Endothelial cell of umbilical vein (primary cell): ENCODE results near the gene CUBN. TPM values are rescaled to one million over a fixed set of nuclear protein-coding genes. Genes with fewer than 3 reads are reported as not detected.

Source experiments
- BruUV-seq: library from RNA; stranded (reverse); fragments of 400-500 nt; replicated peaks from 2 replicates; lab custom pipeline; 2021; lab: Mats Ljungman, UMichigan
- CTCF ChIA-PET: fragments of 300-600, 350-600 bp; sonication (Branson Sonifier 250); formaldehyde crosslinking; loops from one replicate; lab custom pipeline; 2021; ENCODE audit warnings: antibody characterized with exemption, inconsistent platforms; lab: Charles Lee
- POLR2A ChIA-PET: fragments of 300-600, 350-600 bp; sonication (Branson Sonifier 250); formaldehyde crosslinking; loops from one replicate; lab custom pipeline; 2021; ENCODE audit warnings: antibody characterized with exemption, inconsistent platforms; lab: Charles Lee
- DNase-seq: peaks from one replicate; pipeline ENCODE4 v3.0.0-alpha.2; 2011; ENCODE audit warnings: low read depth, low spot score
- FAIRE-seq: peaks from 2 replicates; lab custom pipeline; 2011; peaks lifted over from hg19 to GRCh38; lab: Jason Lieb, UNC
- H2AFZ ChIP-seq: 2 replicates; pipeline ENCODE4 v1.6.0; 2012; ENCODE audit warnings: low read depth, low read length, control low read depth, inconsistent platforms
- H3K27ac ChIP-seq: 2 replicates; pipeline ENCODE4 v1.5.1; 2011; ENCODE audit warnings: low read depth, mild to moderate bottlenecking, control low read depth, low read length, moderate library complexity; ENCODE audit not compliant: insufficient read depth
- H3K27me3 ChIP-seq, 2 experiments: 2 replicates each; pipeline versions ENCODE4 v1.6.0 to v1.6.1; 2011; ENCODE audit warnings: low read length in 2 of 2, mixed read lengths in 1 of 2; ENCODE audit not compliant: control insufficient read depth in 2 of 2, insufficient read depth in 2 of 2
- H3K36me3 ChIP-seq, 2 experiments: 2 replicates in 1 of 2; 3 replicates in 1 of 2; pipeline ENCODE4 v1.5.1; 2011; ENCODE audit warnings: low read length in 2 of 2, mild to moderate bottlenecking in 1 of 2, moderate library complexity in 1 of 2; ENCODE audit not compliant: control insufficient read depth in 2 of 2, insufficient read depth in 2 of 2; ENCODE audit errors: extremely low read depth in 1 of 2
- H3K4me1 ChIP-seq: 3 replicates; pipeline ENCODE4 v1.5.1; 2011; ENCODE audit warnings: mild to moderate bottlenecking, low read length; ENCODE audit not compliant: control insufficient read depth, insufficient read depth; ENCODE audit errors: extremely low read depth
- H3K4me2 ChIP-seq: 2 replicates; pipeline ENCODE4 v1.6.1; 2011; ENCODE audit warnings: low read length, control low read depth, mixed read lengths; ENCODE audit not compliant: insufficient read depth
- H3K4me3 ChIP-seq, 3 experiments: fragments of 200-600 bp in 1 of 3; sonication (generic), shearing (Covaris generic) in 1 of 3; replicated peaks in 1 of 3; 2 replicates each; pipeline ENCODE4 v1.5.1; 2011 to 2016; ENCODE audit warnings: control low read depth in 3 of 3, low read length in 3 of 3, mild to moderate bottlenecking in 2 of 3, inconsistent platforms in 1 of 3, low read depth in 1 of 3, moderate library complexity in 1 of 3; ENCODE audit not compliant: insufficient read depth in 1 of 3
- H3K79me2 ChIP-seq: 2 replicates; pipeline ENCODE4 v1.6.0; 2012; ENCODE audit warnings: low read length, inconsistent platforms; ENCODE audit not compliant: control insufficient read depth, insufficient read depth
- H3K9ac ChIP-seq: replicated peaks from 2 replicates; pipeline ENCODE3; 2011; ENCODE audit warnings: low read length, control low read depth; ENCODE audit not compliant: insufficient read depth; ENCODE audit errors: extremely low read depth
- H3K9me1 ChIP-seq: replicated peaks from 3 replicates; pipeline ENCODE4 v1.6.0; 2011; ENCODE audit warnings: mild to moderate bottlenecking, low read length; ENCODE audit not compliant: control insufficient read depth, insufficient read depth; ENCODE audit errors: extremely low read depth
- H3K9me3 ChIP-seq: replicated peaks from 2 replicates; pipeline ENCODE4 v1.5.1; 2012; ENCODE audit warnings: low read length, inconsistent platforms; ENCODE audit not compliant: control insufficient read depth, insufficient read depth
- H4K20me1 ChIP-seq: replicated peaks from 2 replicates; pipeline ENCODE3; 2011; ENCODE audit warnings: mild to moderate bottlenecking, low read length; ENCODE audit not compliant: control insufficient read depth, insufficient read depth; ENCODE audit errors: extremely low read depth
- EZH2 ChIP-seq: IDR thresholded peaks from 2 replicates; pipeline ENCODE4 v1.6.1; 2012; ENCODE audit warnings: borderline replicate concordance, low read depth, mild to moderate bottlenecking, moderate library complexity, low read length, inconsistent platforms; ENCODE audit not compliant: severe bottlenecking
- FOS ChIP-seq: IDR thresholded peaks from 2 replicates; pipeline ENCODE4 v1.6.1; 2011; ENCODE audit warnings: mild to moderate bottlenecking, low read length, moderate library complexity, borderline replicate concordance; ENCODE audit not compliant: insufficient read depth
- GATA2 ChIP-seq: IDR thresholded peaks from 2 replicates; pipeline ENCODE4 v1.7.0; 2011; ENCODE audit warnings: low read depth, mild to moderate bottlenecking, moderate library complexity, mixed read lengths, low read length; ENCODE audit not compliant: insufficient read length, insufficient read depth
- JUN ChIP-seq: IDR thresholded peaks from 2 replicates; pipeline ENCODE4 v1.6.1; 2011; ENCODE audit warnings: borderline replicate concordance, low read depth; ENCODE audit not compliant: insufficient read length, insufficient read depth
- MAX ChIP-seq: IDR thresholded peaks from 2 replicates; pipeline ENCODE4 v1.6.1; 2011; ENCODE audit not compliant: insufficient read depth, insufficient read length
- MYC ChIP-seq: IDR thresholded peaks from one replicate; pipeline ENCODE4 v1.6.1; 2011; ENCODE audit warnings: mild to moderate bottlenecking, low read depth, low read length
- POLR2A ChIP-seq: IDR thresholded peaks from 2 replicates; pipeline ENCODE4 v1.6.1; 2012; ENCODE audit warnings: low read depth, mild to moderate bottlenecking, control low read depth, low read length
- POLR2AphosphoS5 ChIP-seq: IDR thresholded peaks from 2 replicates; pipeline ENCODE4 v1.6.1; 2012; ENCODE audit warnings: low read depth, mild to moderate bottlenecking, control low read depth, low read length, moderate library complexity; ENCODE audit not compliant: insufficient read depth
- dilution Hi-C: fragments of 300-500 bp; cut with MboI; formaldehyde crosslinking; loops from one replicate; pipeline ENCODE4 v1.15.0; 2019; ENCODE audit warnings: low sequenced_read_pairs; ENCODE audit not compliant: extremely low pct_ligation_motif_present
- intact Hi-C: fragments of 100-400 bp; cut with micrococcal nuclease; formaldehyde crosslinking; loops from one replicate; pipeline ENCODE4 v1.10.0; 2022
- polyA plus RNA-seq, 4 experiments: library from polyadenylated mRNA; depleted of rRNA in 3 of 4; stranded (reverse) in 3 of 4; unstranded in 1 of 4; fragments of >200 nt; gene quantifications; 2 replicates each; pipeline versions ENCODE4 v1.2.1 to v1.2.3, GENCODE V29; 2011 to 2012; ENCODE audit warnings: missing spikeins in 1 of 4
- total RNA-seq: library from RNA; stranded (reverse); gene quantifications from 2 replicates; pipeline ENCODE4 v1.2.3, GENCODE V29; 2021
- TF ChIP-seq, protein P1 (sequence below), 2 donors: IDR thresholded peaks; 1 replicate in 1 of 2; 2 replicates in 1 of 2; pipeline ENCODE4 v1.5.1; 2011; ENCODE audit warnings: low read length in 2 of 2, mild to moderate bottlenecking in 2 of 2, moderate library complexity in 2 of 2, control low read depth in 1 of 2, inconsistent platforms in 1 of 2, low read depth in 1 of 2; ENCODE audit not compliant: insufficient read depth in 1 of 2; ENCODE audit errors: extremely low read depth in 1 of 2

The CUBN gene
- total and polyA plus RNA-seq, 2 donors (not counting 3 experiments of a cell fraction or from before 2014, with no cell fraction given), result 2.7 to 4.6 TPM

- intact Hi-C loops, result no loop called here
- BruUV-seq, result no TSS peak
- no peak overlapping the region for H3K4me3 ChIP-seq
- H3K9me1 ChIP-seq, result no peaks in the 10 kb centered on the region
- no peaks in the 10 kb centered on the region for H3K36me3 ChIP-seq
- H3K9ac ChIP-seq, result no peak overlapping the region
- POLR2A ChIA-PET, result no interaction called here
- dilution Hi-C loops, result no loop called here
- H3K79me2 ChIP-seq, result no peaks in the 10 kb centered on the region
- no peaks in the 10 kb centered on the region for H3K27me3 ChIP-seq
- DNase-seq (no peak), FAIRE-seq (no peak)
- no peaks in the 10 kb centered on the region for H4K20me1 ChIP-seq
- CTCF ChIA-PET, result interaction anchor here (1.0 to 1.1 kb wide), 2 partner anchors 11 to 87 kb away, joined by 3 read pairs; no protein-coding TSS in a partner anchor
- no peak overlapping the region for H2AFZ ChIP-seq
- H3K4me2 ChIP-seq, result no peak overlapping the region
- no peak overlapping the region for H3K27ac ChIP-seq
- no peaks in the 10 kb centered on the region for H3K9me3 ChIP-seq
- TF ChIP-seq FOS, result no peak
- TF ChIP-seq GATA2, result no peak
- TF ChIP-seq, protein P1, sequence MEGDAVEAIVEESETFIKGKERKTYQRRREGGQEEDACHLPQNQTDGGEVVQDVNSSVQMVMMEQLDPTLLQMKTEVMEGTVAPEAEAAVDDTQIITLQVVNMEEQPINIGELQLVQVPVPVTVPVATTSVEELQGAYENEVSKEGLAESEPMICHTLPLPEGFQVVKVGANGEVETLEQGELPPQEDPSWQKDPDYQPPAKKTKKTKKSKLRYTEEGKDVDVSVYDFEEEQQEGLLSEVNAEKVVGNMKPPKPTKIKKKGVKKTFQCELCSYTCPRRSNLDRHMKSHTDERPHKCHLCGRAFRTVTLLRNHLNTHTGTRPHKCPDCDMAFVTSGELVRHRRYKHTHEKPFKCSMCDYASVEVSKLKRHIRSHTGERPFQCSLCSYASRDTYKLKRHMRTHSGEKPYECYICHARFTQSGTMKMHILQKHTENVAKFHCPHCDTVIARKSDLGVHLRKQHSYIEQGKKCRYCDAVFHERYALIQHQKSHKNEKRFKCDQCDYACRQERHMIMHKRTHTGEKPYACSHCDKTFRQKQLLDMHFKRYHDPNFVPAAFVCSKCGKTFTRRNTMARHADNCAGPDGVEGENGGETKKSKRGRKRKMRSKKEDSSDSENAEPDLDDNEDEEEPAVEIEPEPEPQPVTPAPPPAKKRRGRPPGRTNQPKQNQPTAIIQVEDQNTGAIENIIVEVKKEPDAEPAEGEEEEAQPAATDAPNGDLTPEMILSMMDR (IDR thresholded peaks at IDR 0.05; ENCODE audit: extremely low read depth in 1 of 2, insufficient read depth in 1 of 2, low read depth in 1 of 2, low read length in 2 of 2), result no peak
- no peak for TF ChIP-seq JUN
- no peak for TF ChIP-seq EZH2
- TF ChIP-seq MAX, result no peak
- TF ChIP-seq POLR2AphosphoS5, result no peak
- TF ChIP-seq MYC, result no peak
- no peak for TF ChIP-seq POLR2A
- H3K4me1 ChIP-seq, result no peaks in the 10 kb centered on the region
Measured at GRCh38 chr10:17126327-17126726, 3.3 kb downstream of the CUBN start.
